ENCODE data around the gene SUSD6.
A peak's percentile ranks its signal among the peaks of the same experiment; 100 is the strongest.

Gene SUSD6

GRCh38 chr14:69582829-69583228, 28.6 kb upstream of the SUSD6 start:
- Histone ChIP-seq H3K4me1 (ENCODE audit: control insufficient read depth in 2 of 2, insufficient read depth in 1 of 2, low read depth in 1 of 2, low read length in 2 of 2) (peaks cover 0 to 5% of the 10 kb centered on the region in 2 donors), H3K9ac (ENCODE audit: low read depth, low read length, poor library complexity) (no peak overlapping the region), H3K27ac (replicated peaks; ENCODE audit: low read length) (no peak overlapping the region), H3K79me1 (ENCODE audit: low read depth, low read length) (peaks cover 2% of the 10 kb centered on the region), H3K18ac (ENCODE audit: low read length) (no peak overlapping the region), H2AFZ (ENCODE audit: low read length) (no peak overlapping the region), H2BK15ac (ENCODE audit: low read length) (no peak overlapping the region), H3K27me3 (ENCODE audit: control insufficient read depth in 3 of 3, insufficient read depth in 3 of 3, low read depth in 1 of 3, low read length in 3 of 3) (no peaks in the 10 kb centered on the region), H2BK12ac (ENCODE audit: low read length) (no peak overlapping the region), H3K36me3 (replicated peaks in 1 of 2; ENCODE audit: control insufficient read depth in 2 of 2, insufficient read depth in 2 of 2, low read length in 2 of 2) (no peaks in the 10 kb centered on the region), H3K9me3 (replicated peaks in 1 of 2; ENCODE audit: control insufficient read depth in 2 of 2, insufficient read depth in 1 of 2, low read depth in 1 of 2, low read length in 2 of 2) (peaks cover 0 to 3% of the 10 kb centered on the region in 2 donors), H3K23ac (ENCODE audit: low read depth, low read length, poor library complexity) (no peak overlapping the region), H3K4me2 (ENCODE audit: insufficient read depth, low read length, poor library complexity, severe bottlenecking) (no peak overlapping the region), H4K8ac (ENCODE audit: low read depth, low read length) (no peak overlapping the region), H3K4me3 (ENCODE audit: low read length in 2 of 2) (no peak overlapping the region), H2BK120ac (ENCODE audit: low read depth, low read length) (no peak overlapping the region), H4K91ac (ENCODE audit: low read depth, low read length, poor library complexity) (no peak overlapping the region), H2BK5ac (ENCODE audit: low read length) (no peak overlapping the region), H3K14ac (ENCODE audit: low read length) (no peak overlapping the region), H2AK5ac (ENCODE audit: low read depth, low read length) (no peak overlapping the region), H3K4ac (ENCODE audit: low read length) (no peak overlapping the region)
- WGBS, 2 donors (ENCODE audit: extremely low coverage in 2 of 2, insufficient read length in 2 of 2, insufficient replicate concordance in 1 of 2) = no CpG with 5 or more reads among the region's 4 CpGs
- no peak for DNase-seq (ENCODE audit: low spot score)

- Histone ChIP-seq H3K4me2 (ENCODE audit: insufficient read depth, low read length, poor library complexity, severe bottlenecking) (no peak overlapping the region), H3K36me3 (replicated peaks in 1 of 2; ENCODE audit: control insufficient read depth in 2 of 2, insufficient read depth in 2 of 2, low read length in 2 of 2) (no peaks in the 10 kb centered on the region), H3K79me1 (ENCODE audit: low read depth, low read length) (peaks cover 2% of the 10 kb centered on the region), H4K8ac (ENCODE audit: low read depth, low read length) (no peak overlapping the region), H3K9ac (ENCODE audit: low read depth, low read length, poor library complexity) (no peak overlapping the region), H2AK5ac (ENCODE audit: low read depth, low read length) (no peak overlapping the region), H3K18ac (ENCODE audit: low read length) (no peak overlapping the region), H3K4ac (ENCODE audit: low read length) (no peak overlapping the region), H3K4me1 (ENCODE audit: control insufficient read depth in 2 of 2, insufficient read depth in 1 of 2, low read depth in 1 of 2, low read length in 2 of 2) (peaks cover 0 to 5% of the 10 kb centered on the region in 2 donors), H3K9me3 (replicated peaks in 1 of 2; ENCODE audit: control insufficient read depth in 2 of 2, insufficient read depth in 1 of 2, low read depth in 1 of 2, low read length in 2 of 2) (peaks cover 0 to 3% of the 10 kb centered on the region in 2 donors), H2BK120ac (ENCODE audit: low read depth, low read length) (no peak overlapping the region), H2BK15ac (ENCODE audit: low read length) (no peak overlapping the region), H3K4me3 (ENCODE audit: low read length in 2 of 2) (no peak overlapping the region), H3K14ac (ENCODE audit: low read length) (no peak overlapping the region), H2BK12ac (ENCODE audit: low read length) (no peak overlapping the region), H2AFZ (ENCODE audit: low read length) (no peak overlapping the region), H2BK5ac (ENCODE audit: low read length) (no peak overlapping the region), H4K91ac (ENCODE audit: low read depth, low read length, poor library complexity) (no peak overlapping the region), H3K23ac (ENCODE audit: low read depth, low read length, poor library complexity) (no peak overlapping the region), H3K27me3 (ENCODE audit: control insufficient read depth in 3 of 3, insufficient read depth in 3 of 3, low read depth in 1 of 3, low read length in 3 of 3) (no peaks in the 10 kb centered on the region), H3K27ac (replicated peaks; ENCODE audit: low read length) (no peak overlapping the region)
- no peak for DNase-seq (ENCODE audit: low spot score)
- WGBS, 2 donors (ENCODE audit: extremely low coverage in 2 of 2, insufficient read length in 2 of 2, insufficient replicate concordance in 1 of 2) = no CpG with 5 or more reads among the region's 1 CpG
Observed at GRCh38 chr14:69584389-69584788, 27.0 kb upstream of the SUSD6 start.

GRCh38 chr14:69586404-69586803, 25.0 kb upstream of the SUSD6 start:
- no peak overlapping the region for H3K4me3 ChIP-seq (ENCODE audit: low read length in 2 of 2)
- no peak overlapping the region for H2AFZ ChIP-seq (ENCODE audit: low read length)

GRCh38 chr14:69587389-69587788, 24.0 kb upstream of the SUSD6 start:
- H2BK15ac ChIP-seq (ENCODE audit: low read length) = no peak overlapping the region
- H3K4me2 ChIP-seq (ENCODE audit: insufficient read depth, low read length, poor library complexity, severe bottlenecking) = no peak overlapping the region
- H4K91ac ChIP-seq (ENCODE audit: low read depth, low read length, poor library complexity) = no peak overlapping the region
- H3K27me3 ChIP-seq (ENCODE audit: control insufficient read depth in 3 of 3, insufficient read depth in 3 of 3, low read depth in 1 of 3, low read length in 3 of 3) = no peaks in the 10 kb centered on the region
- no peak overlapping the region for H3K18ac ChIP-seq (ENCODE audit: low read length)
- H2AK5ac ChIP-seq (ENCODE audit: low read depth, low read length) = peak overlapping the region; percentile 48
- H3K4me1 ChIP-seq (ENCODE audit: control insufficient read depth in 2 of 2, insufficient read depth in 1 of 2, low read depth in 1 of 2, low read length in 2 of 2) = peaks cover 0 to 4% of the 10 kb centered on the region in 2 donors
- H2BK120ac ChIP-seq (ENCODE audit: low read depth, low read length) = no peak overlapping the region
- H3K14ac ChIP-seq (ENCODE audit: low read length) = no peak overlapping the region
- no peak overlapping the region for H3K4ac ChIP-seq (ENCODE audit: low read length)
- H3K36me3 ChIP-seq (replicated peaks in 1 of 2; ENCODE audit: control insufficient read depth in 2 of 2, insufficient read depth in 2 of 2, low read length in 2 of 2) = no peaks in the 10 kb centered on the region
- no peak overlapping the region for H3K4me3 ChIP-seq (ENCODE audit: low read length in 2 of 2)
- H3K9ac ChIP-seq (ENCODE audit: low read depth, low read length, poor library complexity) = no peak overlapping the region
- WGBS, 2 donors (ENCODE audit: extremely low coverage in 2 of 2, insufficient read length in 2 of 2, insufficient replicate concordance in 1 of 2) = no CpG with 5 or more reads among the region's 8 CpGs
- DNase-seq (ENCODE audit: low spot score) = no peak
- no peak overlapping the region for H3K23ac ChIP-seq (ENCODE audit: low read depth, low read length, poor library complexity)
- no peak overlapping the region for H2BK5ac ChIP-seq (ENCODE audit: low read length)
- H3K27ac ChIP-seq (replicated peaks; ENCODE audit: low read length) = no peak overlapping the region
- peaks cover 0 to 3% of the 10 kb centered on the region in 2 donors for H3K9me3 ChIP-seq (replicated peaks in 1 of 2; ENCODE audit: control insufficient read depth in 2 of 2, insufficient read depth in 1 of 2, low read depth in 1 of 2, low read length in 2 of 2)
- no peaks in the 10 kb centered on the region for H3K79me1 ChIP-seq (ENCODE audit: low read depth, low read length)
- H4K8ac ChIP-seq (ENCODE audit: low read depth, low read length) = no peak overlapping the region
- no peak overlapping the region for H2AFZ ChIP-seq (ENCODE audit: low read length)
- no peak overlapping the region for H2BK12ac ChIP-seq (ENCODE audit: low read length)

More at GRCh38 chr14:69586404-69586803, 25.0 kb upstream of the SUSD6 start:
- DNase-seq (ENCODE audit: low spot score) = no peak
- Histone ChIP-seq H3K18ac (ENCODE audit: low read length) (no peak overlapping the region), H3K27me3 (ENCODE audit: control insufficient read depth in 3 of 3, insufficient read depth in 3 of 3, low read depth in 1 of 3, low read length in 3 of 3) (no peaks in the 10 kb centered on the region), H3K36me3 (replicated peaks in 1 of 2; ENCODE audit: control insufficient read depth in 2 of 2, insufficient read depth in 2 of 2, low read length in 2 of 2) (no peaks in the 10 kb centered on the region), H3K27ac (replicated peaks; ENCODE audit: low read length) (no peak overlapping the region), H4K8ac (ENCODE audit: low read depth, low read length) (no peak overlapping the region), H2BK120ac (ENCODE audit: low read depth, low read length) (no peak overlapping the region), H3K4me2 (ENCODE audit: insufficient read depth, low read length, poor library complexity, severe bottlenecking) (no peak overlapping the region), H2BK5ac (ENCODE audit: low read length) (no peak overlapping the region), H4K91ac (ENCODE audit: low read depth, low read length, poor library complexity) (no peak overlapping the region), H2BK12ac (ENCODE audit: low read length) (no peak overlapping the region), H3K79me1 (ENCODE audit: low read depth, low read length) (no peaks in the 10 kb centered on the region), H2BK15ac (ENCODE audit: low read length) (no peak overlapping the region), H3K4ac (ENCODE audit: low read length) (no peak overlapping the region), H3K9ac (ENCODE audit: low read depth, low read length, poor library complexity) (no peak overlapping the region), H3K9me3 (replicated peaks in 1 of 2; ENCODE audit: control insufficient read depth in 2 of 2, insufficient read depth in 1 of 2, low read depth in 1 of 2, low read length in 2 of 2) (peaks cover 0 to 3% of the 10 kb centered on the region in 2 donors), H3K23ac (ENCODE audit: low read depth, low read length, poor library complexity) (no peak overlapping the region), H3K14ac (ENCODE audit: low read length) (no peak overlapping the region), H2AK5ac (ENCODE audit: low read depth, low read length) (no peak overlapping the region), H3K4me1 (ENCODE audit: control insufficient read depth in 2 of 2, insufficient read depth in 1 of 2, low read depth in 1 of 2, low read length in 2 of 2) (peaks cover 0 to 4% of the 10 kb centered on the region in 2 donors)
- no CpG with 5 or more reads among the region's 4 CpGs for WGBS, 2 donors (ENCODE audit: extremely low coverage in 2 of 2, insufficient read length in 2 of 2, insufficient replicate concordance in 1 of 2)
